Transverse colon (tissue), 3 donors: Measurements from ENCODE around the gene BMS1.

Source experiments
- CTCF ChIP-seq, 5 experiments: fragments of 200-600 bp in 3 of 5; fragments of 450-650 bp in 2 of 5; sonication (generic) in 3 of 5; IDR thresholded peaks; 1 replicate in 2 of 5; 2 replicates in 3 of 5; pipeline ENCODE4 v1.5.1; 2016 to 2017; ENCODE audit warnings: antibody characterized with exemption in 5 of 5, inconsistent platforms in 3 of 5, mild to moderate bottlenecking in 2 of 5, moderate library complexity in 1 of 5
- POLR2A ChIP-seq: fragments of 450-650 bp; IDR thresholded peaks from one replicate; pipeline ENCODE4 v1.6.1; 2016; ENCODE audit warnings: antibody characterized with exemption, mild to moderate bottlenecking, moderate library complexity

- no peak for TF ChIP-seq CTCF (IDR thresholded peaks at IDR 0.05)
- TF ChIP-seq POLR2A = no peak
Observed at GRCh38 chr10:42776681-42777080, 5.9 kb upstream of the BMS1 start.
